HepG2 (cell line): ENCODE data around the gene FAM222A. TPM values are rescaled to one million over a fixed set of nuclear protein-coding genes. Genes with fewer than 3 reads are reported as not detected.

Experiments
- ARNT ChIP-seq: fragments of 450-650 bp; IDR thresholded peaks from 2 replicates; pipeline ENCODE4 v1.6.1; 2017
- FOXO1 ChIP-seq: sonication (generic); formaldehyde crosslinking; IDR thresholded peaks from 2 replicates; pipeline ENCODE4 v1.4.0; 2020; ENCODE audit warnings: missing genetic modification reagents
- HIVEP1 ChIP-seq: sonication (generic); formaldehyde crosslinking; IDR thresholded peaks from 2 replicates; pipeline ENCODE4 v1.4.0; 2020; ENCODE audit warnings: mild to moderate bottlenecking, missing genetic modification reagents
- KDM3A ChIP-seq: IDR thresholded peaks from 2 replicates; pipeline ENCODE4 v1.6.1; 2018; ENCODE audit warnings: low read depth, missing compliant biosample characterization
- PHB2 ChIP-seq: fragments of 450-650 bp; IDR thresholded peaks from 2 replicates; pipeline ENCODE4 v1.6.1; 2018; ENCODE audit not compliant: partially characterized antibody
- RBM22 ChIP-seq: fragments of 200-400 bp; formaldehyde crosslinking; optimal IDR thresholded peaks from 2 replicates; pipeline ENCODE3; 2017; ENCODE audit warnings: mild to moderate bottlenecking, low read length, moderate library complexity
- THAP9 ChIP-seq: sonication (generic); formaldehyde crosslinking; IDR thresholded peaks from 2 replicates; pipeline ENCODE4; 2020; ENCODE audit warnings: missing genetic modification reagents, mild to moderate bottlenecking, borderline replicate concordance
- U2AF2 ChIP-seq: fragments of 200-400 bp; formaldehyde crosslinking; IDR thresholded peaks from 2 replicates; pipeline ENCODE4 v1.6.1; 2017; ENCODE audit warnings: low read depth, mild to moderate bottlenecking, low read length
- UBTF ChIP-seq: sonication (generic); formaldehyde crosslinking; IDR thresholded peaks from 2 replicates; pipeline ENCODE4 v1.4.0; 2020; ENCODE audit warnings: mild to moderate bottlenecking, missing genetic modification reagents
- ZBTB20 ChIP-seq: sonication (generic); formaldehyde crosslinking; IDR thresholded peaks from 2 replicates; pipeline ENCODE4 v1.8.1; 2023; ENCODE audit warnings: missing genetic modification reagents, low read depth, mild to moderate bottlenecking, borderline replicate concordance
- ZNF318 ChIP-seq: sonication (generic); formaldehyde crosslinking; IDR thresholded peaks from 2 replicates; pipeline ENCODE4 v1.4.0; 2020; ENCODE audit warnings: mild to moderate bottlenecking, missing genetic modification reagents
- ZNF367 ChIP-seq: sonication (generic); formaldehyde crosslinking; IDR thresholded peaks from 2 replicates; pipeline ENCODE4 v1.4.0; 2020; ENCODE audit warnings: missing genetic modification reagents, borderline replicate concordance
- ZUFSP ChIP-seq: sonication (generic); formaldehyde crosslinking; IDR thresholded peaks from 2 replicates; pipeline ENCODE4 v1.9.0; 2021; ENCODE audit warnings: missing genetic modification reagents, mild to moderate bottlenecking, borderline replicate concordance
- polyA plus RNA-seq, 8 experiments: library from polyadenylated mRNA; depleted of rRNA in 3 of 8; stranded (reverse) in 7 of 8; unstranded in 1 of 8; fragments of >200 nt; fragmentation: Illumina TruSeq in 4 of 8; extraction: Trizol in 4 of 8; gene quantifications; 2 replicates each; pipeline versions ENCODE4 v1.2.1 to v1.2.3, GENCODE V29; 2011 to 2016; ENCODE audit warnings: low read depth in 4 of 8, missing spikeins in 1 of 8, mixed read lengths in 1 of 8; ENCODE audit not compliant: insufficient read depth in 1 of 8
- total RNA-seq, 5 experiments: library from RNA; depleted of rRNA; stranded (reverse); fragments of >200 nt; fragmentation: Illumina TruSeq; extraction: Trizol; gene quantifications; 2 replicates each; pipeline ENCODE4 v1.2.3, GENCODE V29; 2016; ENCODE audit warnings: low read depth in 1 of 5

FAM222A gene
- total and polyA plus RNA-seq, 2 of the 13 experiments (the other 11 are each of a cell fraction or from before 2014, with no cell fraction given), result 2.7 to 9.6 TPM

GRCh38 chr12:109714141-109714912 is 702 bp downstream of the FAM222A start (continued):
- peak; percentile 39; the same call in 1 of the 2 replicates for TF ChIP-seq THAP9
- TF ChIP-seq PHB2, result no peak
- TF ChIP-seq KDM3A, result no peak
- no peak for TF ChIP-seq U2AF2
- peak; percentile 16; the same call in 1 of the 2 replicates for TF ChIP-seq HIVEP1 (CRISPR knock-in tag)
- no peak for TF ChIP-seq FOXO1 (CRISPR knock-in tag)
- TF ChIP-seq ZNF367 (CRISPR knock-in tag), result no peak
- TF ChIP-seq RBM22, result no peak
- TF ChIP-seq ARNT, result no peak
- peak; percentile 83 for TF ChIP-seq UBTF (CRISPR knock-in tag)
- no peak for TF ChIP-seq ZUFSP (CRISPR knock-in tag)
- TF ChIP-seq ZBTB20 (CRISPR knock-in tag), result no peak
- TF ChIP-seq ZNF318 (CRISPR knock-in tag), result no peak
